SK-MEL-5 (cell line): ENCODE data around the gene ZFAND2B. TPM values are rescaled to one million over a fixed set of nuclear protein-coding genes. Genes with fewer than 3 reads are reported as not detected.

Source experiments
- DNase-seq: peaks from one replicate; pipeline ENCODE4 v3.0.0-alpha.2; 2016; ENCODE audit warnings: low read depth, low spot score
- in situ Hi-C: cut with HindIII; loops from 2 replicates; pipeline ENCODE4 v1.10.0; 2016; ENCODE audit warnings: low sequenced_read_pairs, high pct_unique_total_duplicates, low pct_unique_long_range_greater_than_20kb
- total RNA-seq: library from RNA; depleted of rRNA; stranded (reverse); fragments of >200 nt; shearing (Covaris generic); gene quantifications from 2 replicates; pipeline ENCODE4 v1.2.3, GENCODE V29; 2014

The ZFAND2B gene
- total RNA-seq, 1 experiment from 2014 or later, result 16.2 TPM

GRCh38 chr2:219213486-219214071, 7.0 kb downstream of the ZFAND2B start:
- in situ Hi-C loops, result no loop called here
- no peak for DNase-seq

- DNase-seq, result no peak
- in situ Hi-C loops, result no loop called here
Measured at GRCh38 chr2:219214141-219214540, 7.6 kb downstream of the ZFAND2B start.

DNA sequence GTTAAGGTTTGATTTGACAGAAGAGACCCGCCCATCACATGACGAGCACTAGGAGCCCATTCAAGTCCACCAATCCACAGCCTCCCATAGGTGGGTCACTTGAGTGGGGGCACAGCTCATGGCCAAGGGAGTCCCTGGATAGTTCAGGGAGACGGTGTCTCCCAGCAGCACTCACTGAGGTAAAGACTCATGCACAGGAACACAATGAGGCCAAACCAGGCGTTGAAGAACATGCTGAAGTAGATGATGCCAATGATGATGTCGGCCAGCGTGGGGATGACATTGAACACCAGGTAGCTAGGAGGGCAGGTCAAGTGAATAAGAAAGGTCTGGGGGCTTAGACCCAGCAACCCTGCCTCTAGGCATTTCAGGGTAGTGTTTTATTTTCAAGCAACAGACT, 8.2 kb downstream of the ZFAND2B start:
- in situ Hi-C loops, result no loop called here
- no peak for DNase-seq

DNA sequence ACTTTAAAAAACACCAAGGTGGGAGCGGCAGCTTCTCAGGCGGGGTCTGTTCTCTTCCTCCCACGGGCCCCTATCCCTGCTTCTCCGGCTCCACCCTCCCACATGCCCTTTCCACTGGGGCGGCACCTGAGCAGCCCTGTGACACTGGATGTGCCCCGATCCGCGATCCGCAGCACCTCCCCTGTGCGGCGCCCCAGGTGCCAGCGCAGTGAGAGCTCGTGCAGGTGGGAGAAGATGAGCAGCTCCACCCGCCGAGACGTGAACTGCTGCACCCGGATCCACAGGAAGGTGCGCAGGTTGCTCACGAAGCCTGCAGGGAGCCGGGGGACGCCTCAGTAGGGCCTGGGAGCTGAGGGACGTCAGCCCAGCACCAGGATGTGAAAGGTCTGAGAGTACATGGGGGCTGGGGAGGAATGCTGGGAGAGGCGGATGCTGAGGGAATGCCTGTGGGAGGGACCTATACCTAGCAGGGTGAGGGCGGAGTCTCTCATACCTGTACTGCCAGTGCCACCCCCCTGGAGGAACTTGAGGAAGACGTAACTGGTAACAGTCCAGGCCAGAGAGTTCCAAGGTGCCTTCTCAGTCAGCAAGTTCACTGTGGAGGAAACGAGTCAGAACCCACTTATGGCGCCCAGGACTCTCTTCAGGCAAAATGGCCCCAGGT, 9.4 kb downstream of the ZFAND2B start:
- in situ Hi-C loops, result no loop called here
- no peak for DNase-seq

- no peak for DNase-seq
- in situ Hi-C loops, result no loop called here
Measured at GRCh38 chr2:219216535-219216915, 9.9 kb downstream of the ZFAND2B start.

DNA sequence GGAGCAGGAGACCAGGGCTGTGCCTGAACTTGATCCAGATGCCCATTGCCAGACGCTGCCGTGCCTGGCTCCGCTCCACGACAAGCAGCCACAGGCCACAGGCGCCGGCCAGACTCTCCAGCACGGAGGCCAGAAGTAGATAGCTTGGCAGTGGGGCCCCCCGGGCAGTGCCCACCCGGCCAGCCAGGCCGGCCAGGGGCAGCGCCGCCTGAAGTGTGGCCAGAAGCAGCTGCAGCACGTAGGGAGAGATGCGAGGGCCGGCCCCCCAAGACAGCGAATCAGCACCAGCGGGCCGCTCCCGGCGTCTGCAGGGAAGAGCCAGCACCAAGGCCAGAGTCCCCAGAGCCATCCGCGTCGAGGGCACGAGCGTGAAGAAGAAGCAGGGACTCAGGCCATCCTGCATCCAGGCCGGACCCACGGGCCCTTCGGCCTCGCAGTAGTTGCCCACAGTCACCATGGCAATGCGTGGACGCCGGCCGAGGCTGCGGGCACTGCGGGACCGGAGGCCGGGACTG, 11.7 kb downstream of the ZFAND2B start:
- in situ Hi-C loops, result no loop called here
- peak; percentile 56 for DNase-seq

GRCh38 chr2:219218732-219219701, 12.4 kb downstream of the ZFAND2B start, which contains the start of gene ABCB6:
ABCB6 (minus strand) TSS chr2:219218958; CDS start chr2:219218673, 285 bp downstream.
- in situ Hi-C loops, result no loop called here

DNA sequence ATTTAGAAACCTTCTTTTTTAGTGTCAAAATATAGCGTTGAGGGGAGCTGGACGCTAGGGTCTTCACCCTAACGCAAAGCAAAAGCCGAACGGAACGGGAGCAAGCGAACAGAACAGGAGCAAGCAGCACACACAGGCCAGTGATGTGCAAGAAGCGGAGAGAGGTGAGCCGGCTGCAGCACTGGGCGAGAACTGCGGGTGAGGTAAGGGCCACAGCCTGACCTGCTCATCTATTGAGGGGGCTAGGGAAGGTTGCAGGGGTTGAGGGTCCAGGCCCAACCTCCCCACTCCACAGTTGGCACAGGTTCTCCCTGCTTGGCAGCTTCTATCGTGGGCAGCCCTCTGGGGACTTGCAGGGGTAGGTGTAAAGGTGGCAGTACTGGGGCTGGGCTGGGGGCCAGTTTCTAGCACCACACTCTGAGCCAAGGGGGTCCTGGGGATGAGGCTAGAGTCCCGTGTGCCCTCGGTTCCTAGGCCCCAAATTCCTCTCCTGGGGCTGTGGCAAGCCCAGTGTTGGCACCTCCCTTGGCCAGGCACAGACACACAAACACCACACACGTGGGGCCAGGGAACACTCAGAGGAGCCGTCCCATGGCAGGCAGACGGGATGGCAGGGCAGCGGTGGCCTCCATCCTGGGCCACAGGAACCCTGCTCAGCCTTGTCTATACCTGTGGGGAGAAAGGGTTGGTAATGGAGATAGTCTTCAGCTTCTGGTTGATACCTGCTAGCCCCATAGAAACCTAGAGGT, 13.4 kb downstream of the ZFAND2B start:
- DNase-seq, result no peak
- in situ Hi-C loops, result no loop called here

More at GRCh38 chr2:219218732-219219701, 12.4 kb downstream of the ZFAND2B start, which contains the start of gene ABCB6:
- DNase-seq, result peak; percentile 95

- in situ Hi-C loops, result no loop called here
- DNase-seq, result no peak
Measured at GRCh38 chr2:219220652-219221402, 14.2 kb downstream of the ZFAND2B start.

- no peak for DNase-seq
- in situ Hi-C loops, result no loop called here
Measured at GRCh38 chr2:219221957-219222518, 15.5 kb downstream of the ZFAND2B start.

DNA sequence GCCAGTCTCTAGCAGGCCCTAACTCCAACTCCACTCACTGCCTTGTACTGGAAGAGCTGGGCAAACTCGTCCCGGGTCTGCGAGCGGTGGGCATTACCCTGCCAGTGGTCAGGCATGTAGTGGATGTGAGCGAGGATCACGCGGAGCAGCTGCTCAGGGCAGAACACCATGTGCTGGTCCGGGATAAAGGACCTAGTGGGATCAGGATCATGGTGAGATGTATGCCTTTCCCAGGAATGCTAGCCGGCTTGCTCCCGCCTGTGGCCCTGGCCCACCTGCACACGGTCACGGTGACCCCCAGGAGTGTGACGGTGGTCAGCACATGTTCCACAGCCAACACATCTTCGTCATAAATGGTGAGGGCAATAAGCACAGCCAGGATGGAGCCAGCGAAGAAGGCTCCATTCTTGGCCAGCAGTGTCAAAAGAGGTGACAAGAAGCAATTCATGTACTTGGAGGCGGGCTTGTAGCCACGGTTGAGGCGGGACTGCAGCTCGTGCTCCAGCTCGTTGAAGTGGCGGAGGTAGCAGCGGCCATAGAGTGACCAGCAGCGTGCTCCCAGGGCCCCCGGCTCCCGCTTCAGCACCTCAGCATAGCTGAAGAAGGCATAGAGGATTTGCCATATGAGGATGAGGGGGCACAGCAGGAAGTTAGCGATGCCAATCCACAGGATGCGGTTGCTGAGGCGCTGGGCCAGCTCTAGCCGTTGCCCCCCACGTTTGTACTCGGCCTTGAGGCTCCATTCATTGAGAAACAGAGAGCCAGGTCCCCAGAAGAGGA, 17.4 kb downstream of the ZFAND2B start:
- in situ Hi-C loops, result no loop called here
- no peak for DNase-seq

DNA sequence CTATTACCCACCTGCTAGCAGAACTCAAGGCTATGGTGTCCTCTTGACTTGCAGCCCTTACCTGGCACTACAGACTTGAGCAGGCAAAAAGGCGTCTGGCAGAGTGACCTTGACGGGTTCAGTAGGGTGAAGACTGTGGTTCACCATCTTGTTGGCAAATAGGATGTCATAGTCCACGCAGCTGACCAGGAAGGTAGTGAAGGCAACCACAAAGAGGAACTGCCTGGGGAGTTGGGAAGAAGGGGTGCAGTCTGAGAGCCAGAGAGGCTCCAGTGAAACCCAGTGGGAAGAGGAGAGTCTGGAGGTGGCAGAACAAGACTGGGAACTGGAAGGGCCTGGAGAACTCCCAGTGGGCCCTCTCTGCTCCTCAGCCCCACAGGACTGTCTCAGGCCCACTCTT, 18.8 kb downstream of the ZFAND2B start:
- in situ Hi-C loops, result no loop called here
- DNase-seq, result no peak

GRCh38 chr2:219228041-219228910, 21.7 kb downstream of the ZFAND2B start:
- in situ Hi-C loops, result no loop called here
- DNase-seq, result no peak

DNA sequence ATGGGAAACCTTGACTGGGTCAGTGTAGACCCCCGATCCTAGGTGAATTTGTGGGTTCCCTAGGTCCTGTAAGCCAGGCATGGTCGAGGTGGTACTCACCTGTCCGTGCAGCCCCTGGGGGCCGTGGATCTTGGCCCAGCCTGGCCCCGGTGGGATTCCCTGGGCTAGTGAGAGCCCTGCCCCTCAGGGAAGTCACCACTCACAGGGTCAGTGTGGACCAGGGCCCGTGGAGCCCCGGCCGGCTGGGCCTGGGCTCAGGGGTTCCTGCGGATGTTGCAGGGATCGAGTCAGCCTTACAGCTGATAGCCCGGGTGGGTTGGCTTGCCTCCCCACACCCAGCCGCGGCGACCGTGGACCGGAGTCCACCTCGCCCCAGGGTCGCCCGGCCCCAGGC, 22.3 kb downstream of the ZFAND2B start:
- in situ Hi-C loops, result no loop called here
- DNase-seq, result no peak
